ENCODE data around the gene COL21A1.
"Not testable (repeated sequence)": the region's sequence is repeated elsewhere in the genome, so short reads cannot be mapped to it uniquely, and the experiment has no call there.

The COL21A1 gene

DNA sequence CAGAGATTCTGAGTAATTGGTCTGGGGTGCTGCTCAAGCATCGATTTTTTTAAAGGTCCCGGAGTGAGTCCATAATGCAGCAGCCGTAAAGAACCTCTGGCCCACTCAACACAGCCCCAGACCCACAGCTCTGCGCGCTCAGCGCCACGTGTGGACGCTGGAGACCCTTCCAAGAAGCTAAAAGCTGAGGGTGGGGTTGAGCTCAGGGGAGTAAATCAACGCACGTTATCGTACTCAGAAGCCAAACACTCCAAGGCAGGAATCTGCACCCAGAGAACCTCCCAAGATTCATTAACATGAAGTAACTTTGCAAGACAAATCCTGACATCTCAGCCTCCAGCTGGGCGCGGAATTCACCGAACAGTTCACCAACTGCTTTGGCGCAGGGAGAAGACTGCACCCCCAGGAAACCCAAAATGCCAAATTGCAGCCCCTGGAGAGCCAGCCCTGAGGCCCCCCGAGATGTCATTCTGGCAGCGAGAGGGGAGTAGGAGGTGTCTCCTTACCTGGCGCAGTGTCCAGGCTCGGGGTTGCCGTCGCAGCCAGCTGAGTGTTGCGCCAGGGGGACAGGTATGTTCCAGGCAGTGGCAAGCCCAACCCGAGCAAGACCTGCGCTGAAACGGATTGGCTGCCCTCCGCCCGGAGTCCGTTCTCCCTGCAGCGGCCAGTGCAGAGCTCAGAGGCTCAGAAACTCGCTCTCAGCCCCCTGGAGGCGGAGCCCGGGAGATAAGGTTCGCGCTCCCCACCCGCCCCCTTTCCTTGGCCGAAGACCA, at the start of gene COL21A1:
COL21A1 (minus strand) TSS at position 700 of the 773 bp plus-strand sequence. CDS start 64,962 bp downstream, outside the sequence.
- no peak for DNase-seq (ENCODE audit: low spot score)

DNA sequence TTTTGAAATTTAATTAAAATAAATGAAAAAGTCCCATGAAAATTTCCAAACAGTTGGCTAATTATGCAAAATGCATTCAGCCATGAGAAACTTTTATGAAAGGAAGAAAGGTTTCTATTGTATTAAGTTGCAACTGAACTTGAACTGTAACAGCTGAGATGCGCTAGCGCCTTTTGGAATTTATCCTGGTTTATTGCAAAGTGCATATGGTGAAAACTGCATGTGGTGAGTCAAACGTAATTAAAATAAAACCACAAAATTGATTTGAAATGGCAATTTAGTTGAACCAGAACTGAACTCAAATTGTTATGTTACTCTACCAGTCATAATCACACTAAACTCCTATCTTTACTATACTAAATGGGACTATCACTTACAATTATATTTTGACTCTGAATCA, 46.4 kb upstream of the COL21A1 start:
- no peak for DNase-seq (ENCODE audit: low spot score)

GRCh38 chr6:56292505-56293181, 45.3 kb upstream of the COL21A1 start:
- no peak for DNase-seq (ENCODE audit: low spot score)

DNA sequence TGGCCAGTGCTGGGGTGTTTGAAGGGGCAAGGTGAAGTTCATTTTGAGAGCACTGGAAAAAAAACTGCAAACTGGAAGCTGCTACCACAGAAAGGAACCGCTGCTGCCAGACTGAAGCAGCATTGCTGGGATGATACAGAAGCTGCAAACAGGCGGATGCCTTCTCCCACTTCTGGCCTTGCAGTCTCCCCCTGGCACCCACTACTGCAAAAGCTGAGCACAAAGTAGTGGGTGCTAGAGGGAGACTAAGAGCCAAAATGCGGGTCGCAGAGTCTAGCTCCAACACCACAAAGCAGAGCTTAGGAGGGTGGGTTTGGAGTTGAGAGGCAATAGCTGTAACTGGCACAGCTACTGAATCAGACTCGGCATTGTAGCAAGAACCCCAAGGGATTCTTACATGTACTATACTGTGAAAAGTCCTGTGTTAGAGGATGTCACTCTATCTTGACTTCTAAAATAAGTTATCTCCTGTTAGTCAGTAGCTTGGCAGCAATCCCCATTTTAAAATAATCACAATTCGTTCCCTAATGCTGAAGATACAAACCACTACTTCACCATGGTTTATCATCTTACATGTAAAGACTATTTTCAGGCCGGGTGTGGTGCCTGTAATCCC, 44.0 kb upstream of the COL21A1 start:
- no peak for DNase-seq (ENCODE audit: low spot score)

DNA sequence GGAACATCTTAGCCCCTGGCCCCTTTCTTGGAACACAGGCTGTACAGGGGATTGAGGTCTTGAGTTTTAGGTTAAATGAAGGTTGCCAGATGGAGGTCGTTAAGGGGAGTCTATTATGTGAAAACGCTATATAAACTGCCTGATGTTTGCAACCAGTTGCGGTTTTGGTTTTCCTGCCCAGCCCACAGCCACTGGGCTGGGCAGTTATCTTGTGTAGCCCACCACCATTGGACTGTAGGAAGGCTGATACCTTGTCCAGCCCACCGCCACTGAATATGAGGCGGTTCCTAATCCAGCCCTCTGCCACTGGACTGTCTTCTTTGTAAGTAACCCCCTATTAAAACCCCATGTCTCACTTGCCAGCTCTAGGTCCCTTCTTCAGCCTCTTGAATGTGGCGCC, 42.3 kb upstream of the COL21A1 start:
- DNase-seq (ENCODE audit: low spot score): no peak

- DNase-seq (ENCODE audit: low spot score): no peak
Measured at GRCh38 chr6:56288347-56288746, 41.0 kb upstream of the COL21A1 start.

DNA sequence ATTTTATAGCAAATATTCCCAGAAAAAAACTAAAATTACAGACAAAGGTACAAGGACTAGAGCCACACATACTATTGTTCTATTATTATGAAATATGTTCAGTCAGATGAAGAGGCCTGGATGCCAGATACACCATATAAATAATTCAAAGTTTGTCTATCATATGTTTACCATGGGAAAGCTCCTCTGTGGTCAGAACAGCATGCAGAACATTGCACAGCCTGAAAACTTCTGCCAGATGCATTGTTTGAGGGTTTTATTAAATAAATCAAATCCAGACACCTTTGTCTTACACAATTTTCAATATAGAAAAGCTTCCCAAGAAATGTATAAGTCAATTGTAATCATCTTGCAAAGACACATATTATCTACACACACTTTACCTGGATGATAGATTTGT, 35.0 kb upstream of the COL21A1 start:
- no peak for DNase-seq (ENCODE audit: low spot score)

GRCh38 chr6:56280126-56280525, 32.7 kb upstream of the COL21A1 start:
- no peak for DNase-seq (ENCODE audit: low spot score)

- DNase-seq (ENCODE audit: low spot score): no peak
Measured at GRCh38 chr6:56279331-56280080, 32.1 kb upstream of the COL21A1 start.

- DNase-seq (ENCODE audit: low spot score): no peak
Measured at GRCh38 chr6:56278171-56278591, 30.8 kb upstream of the COL21A1 start.

DNA sequence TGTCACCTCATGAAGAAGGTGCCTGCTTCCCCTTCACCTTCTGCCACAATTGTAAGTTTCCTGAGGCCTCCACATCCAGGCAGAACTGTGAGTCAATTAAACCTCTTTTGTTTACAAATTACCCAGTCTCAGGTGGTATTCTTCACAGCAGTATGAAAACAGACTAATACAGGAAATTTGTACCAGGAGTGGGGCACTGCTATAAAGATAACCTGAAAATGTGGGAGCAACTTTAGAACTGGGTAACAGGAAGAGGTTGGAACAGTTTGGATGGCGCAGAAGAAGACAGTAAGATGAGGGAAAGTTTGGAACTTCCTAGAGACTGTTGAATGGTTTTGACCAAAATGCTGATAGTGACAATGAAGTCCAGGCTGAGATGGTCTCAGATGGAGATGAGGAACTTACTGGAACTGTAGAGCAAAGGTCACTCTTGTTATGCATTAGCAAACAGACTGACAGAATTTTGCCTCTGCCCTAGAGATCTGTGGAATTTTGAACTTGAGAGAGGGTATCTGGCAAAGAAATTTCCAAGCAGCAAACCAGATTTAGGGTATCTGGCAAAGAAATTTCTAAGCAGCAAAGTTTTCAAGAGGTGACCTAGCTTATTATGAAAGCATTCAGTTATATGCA, 23.5 kb upstream of the COL21A1 start:
- no peak for DNase-seq (ENCODE audit: low spot score)

- no peak for DNase-seq (ENCODE audit: low spot score)
Measured at GRCh38 chr6:56268266-56268665, 20.9 kb upstream of the COL21A1 start.

DNA sequence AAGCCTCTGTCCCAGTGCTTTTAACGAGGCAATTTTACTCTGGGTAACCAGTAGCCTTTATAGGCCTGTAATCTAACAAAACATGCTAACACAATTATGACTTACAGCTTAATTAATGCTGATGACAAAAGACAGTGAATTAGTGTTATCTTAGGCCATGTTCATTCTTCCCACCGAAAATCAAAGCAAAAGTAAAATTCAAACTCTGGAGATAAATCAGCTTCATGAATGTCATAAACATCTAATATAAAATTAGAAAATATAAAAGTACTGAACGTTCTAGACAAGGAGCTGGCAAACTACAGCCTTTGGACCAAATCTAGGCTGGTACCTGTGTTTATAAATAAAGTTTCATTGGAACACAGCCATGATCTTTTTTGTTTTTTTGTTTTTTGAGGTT, 18.6 kb upstream of the COL21A1 start:
- no peak for DNase-seq (ENCODE audit: low spot score)

DNA sequence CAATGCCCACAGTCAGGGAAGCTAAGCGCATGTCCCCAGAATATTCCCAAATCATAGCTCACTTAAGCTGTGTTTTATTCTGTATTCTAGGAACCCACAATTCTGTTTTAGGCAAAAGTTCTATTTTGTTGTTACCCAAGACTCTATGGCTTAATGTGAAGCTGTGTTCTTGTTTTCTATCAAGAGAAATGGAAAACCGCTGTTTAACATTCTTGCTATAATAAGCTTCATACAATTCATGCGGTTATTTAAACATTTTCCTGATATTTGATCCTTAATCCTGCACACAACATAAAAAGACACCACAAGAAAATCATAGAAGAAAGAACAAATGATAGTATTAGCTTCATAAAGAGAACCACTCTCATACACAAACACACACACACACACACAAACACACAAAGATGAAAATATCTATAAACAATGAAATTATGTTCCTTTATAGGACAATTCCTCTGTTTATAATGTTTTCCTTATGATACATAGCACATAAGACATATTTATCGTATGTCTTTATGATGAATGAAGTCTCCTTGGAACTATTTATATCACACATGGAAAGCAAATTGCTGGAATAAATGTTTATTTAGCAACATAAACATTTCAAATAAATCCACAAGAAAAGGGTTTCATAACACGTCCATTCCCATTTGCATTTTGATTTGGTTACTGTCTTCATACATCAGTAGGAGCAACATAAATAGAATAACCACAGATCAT, 16.4 kb upstream of the COL21A1 start:
- DNase-seq (ENCODE audit: low spot score): no peak

- not testable (repeated sequence) for DNase-seq (ENCODE audit: low spot score)
Measured at GRCh38 chr6:56260593-56260992, 13.2 kb upstream of the COL21A1 start.

GRCh38 chr6:56259234-56260077, 12.1 kb upstream of the COL21A1 start:
- DNase-seq (ENCODE audit: low spot score): no peak

GRCh38 chr6:56255349-56255748, 8.0 kb upstream of the COL21A1 start:
- DNase-seq (ENCODE audit: low spot score): no peak

GRCh38 chr6:56250266-56250665, 2.9 kb upstream of the COL21A1 start:
- DNase-seq (ENCODE audit: low spot score): no peak

- no peak for DNase-seq (ENCODE audit: low spot score)
Measured at GRCh38 chr6:56247654-56248122, 308 bp upstream of the COL21A1 start.

DNA sequence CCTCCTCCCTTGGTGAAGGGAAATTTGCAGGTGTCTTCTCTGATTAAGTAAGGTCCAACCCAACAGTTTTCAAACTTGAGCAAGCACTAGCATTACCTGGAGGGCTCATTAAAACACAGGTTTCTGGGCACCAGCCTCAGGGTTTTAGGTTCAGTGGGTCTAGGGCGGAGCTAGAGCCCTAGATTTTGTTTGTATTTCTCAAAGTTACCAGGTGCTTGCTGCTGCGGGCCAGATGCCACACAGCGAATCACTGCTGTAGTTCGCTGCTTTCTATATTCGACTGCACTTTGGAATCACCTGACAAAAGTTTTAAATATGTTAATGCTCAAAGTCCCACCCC, 869 bp downstream of the COL21A1 start:
- DNase-seq (ENCODE audit: low spot score): no peak

All from CD4-positive, alpha-beta T cell treated with Interleukin-6 at 100 ng/mL for 8 hours (primary cell).